Measurements from ENCODE around the gene STEEP1.

- TF ChIP-seq, protein P1, sequence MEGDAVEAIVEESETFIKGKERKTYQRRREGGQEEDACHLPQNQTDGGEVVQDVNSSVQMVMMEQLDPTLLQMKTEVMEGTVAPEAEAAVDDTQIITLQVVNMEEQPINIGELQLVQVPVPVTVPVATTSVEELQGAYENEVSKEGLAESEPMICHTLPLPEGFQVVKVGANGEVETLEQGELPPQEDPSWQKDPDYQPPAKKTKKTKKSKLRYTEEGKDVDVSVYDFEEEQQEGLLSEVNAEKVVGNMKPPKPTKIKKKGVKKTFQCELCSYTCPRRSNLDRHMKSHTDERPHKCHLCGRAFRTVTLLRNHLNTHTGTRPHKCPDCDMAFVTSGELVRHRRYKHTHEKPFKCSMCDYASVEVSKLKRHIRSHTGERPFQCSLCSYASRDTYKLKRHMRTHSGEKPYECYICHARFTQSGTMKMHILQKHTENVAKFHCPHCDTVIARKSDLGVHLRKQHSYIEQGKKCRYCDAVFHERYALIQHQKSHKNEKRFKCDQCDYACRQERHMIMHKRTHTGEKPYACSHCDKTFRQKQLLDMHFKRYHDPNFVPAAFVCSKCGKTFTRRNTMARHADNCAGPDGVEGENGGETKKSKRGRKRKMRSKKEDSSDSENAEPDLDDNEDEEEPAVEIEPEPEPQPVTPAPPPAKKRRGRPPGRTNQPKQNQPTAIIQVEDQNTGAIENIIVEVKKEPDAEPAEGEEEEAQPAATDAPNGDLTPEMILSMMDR (IDR thresholded peaks at IDR 0.05): no peak
- no peak for TF ChIP-seq POLR2A (IDR thresholded peaks at IDR 0.05)
Measured at GRCh38 chrX:119500061-119500800, 65.0 kb downstream of the STEEP1 start.
